Vagina (tissue), 2 donors: ENCODE measurements around the gene TFG.

ENCODE experiments used
- CTCF ChIP-seq, 3 experiments: fragments of 450-650 bp in 2 of 3; fragments of 200-600 bp in 1 of 3; sonication (generic) in 1 of 3; IDR thresholded peaks; one replicate each; pipeline ENCODE4 v1.5.1; 2017 to 2019; ENCODE audit warnings: antibody characterized with exemption in 3 of 3, mild to moderate bottlenecking in 2 of 3, moderate library complexity in 2 of 3
- POLR2A ChIP-seq, 2 donors: fragments of 450-650 bp; IDR thresholded peaks; one replicate each; pipeline ENCODE4 v1.6.1; 2017; ENCODE audit warnings: antibody characterized with exemption in 2 of 2, mild to moderate bottlenecking in 2 of 2, moderate library complexity in 2 of 2
- POLR2AphosphoS5 ChIP-seq, 2 donors: sonication (generic); formaldehyde crosslinking; IDR thresholded peaks; one replicate each; pipeline ENCODE4 v1.9.0; 2017; ENCODE audit warnings: antibody characterized with exemption in 2 of 2, mild to moderate bottlenecking in 2 of 2, low read depth in 1 of 2; ENCODE audit not compliant: insufficient read depth in 1 of 2

- TF ChIP-seq POLR2A (IDR thresholded peaks at IDR 0.05) (no peak), CTCF (IDR thresholded peaks at IDR 0.05) (no peak), POLR2AphosphoS5 (IDR thresholded peaks at IDR 0.05; ENCODE audit: insufficient read depth in 1 of 2, low read depth in 1 of 2) (no peak)
Observed at GRCh38 chr3:100697723-100698285, 11.5 kb upstream of the TFG start.
